NOMO-1 treated with dmso at 0.1 percent for 144 hours (cell line): ENCODE measurements around the gene COL20A1.

Experiments used
- DNase-seq: peaks from one replicate; lab custom pipeline; 2025; ENCODE audit not compliant: unreplicated experiment; lab: John Stamatoyannopoulos, UW

Gene COL20A1

GRCh38 chr20:63359164-63359934 lies 66.4 kb downstream of the COL20A1 start:
- no peak for DNase-seq

DNA sequence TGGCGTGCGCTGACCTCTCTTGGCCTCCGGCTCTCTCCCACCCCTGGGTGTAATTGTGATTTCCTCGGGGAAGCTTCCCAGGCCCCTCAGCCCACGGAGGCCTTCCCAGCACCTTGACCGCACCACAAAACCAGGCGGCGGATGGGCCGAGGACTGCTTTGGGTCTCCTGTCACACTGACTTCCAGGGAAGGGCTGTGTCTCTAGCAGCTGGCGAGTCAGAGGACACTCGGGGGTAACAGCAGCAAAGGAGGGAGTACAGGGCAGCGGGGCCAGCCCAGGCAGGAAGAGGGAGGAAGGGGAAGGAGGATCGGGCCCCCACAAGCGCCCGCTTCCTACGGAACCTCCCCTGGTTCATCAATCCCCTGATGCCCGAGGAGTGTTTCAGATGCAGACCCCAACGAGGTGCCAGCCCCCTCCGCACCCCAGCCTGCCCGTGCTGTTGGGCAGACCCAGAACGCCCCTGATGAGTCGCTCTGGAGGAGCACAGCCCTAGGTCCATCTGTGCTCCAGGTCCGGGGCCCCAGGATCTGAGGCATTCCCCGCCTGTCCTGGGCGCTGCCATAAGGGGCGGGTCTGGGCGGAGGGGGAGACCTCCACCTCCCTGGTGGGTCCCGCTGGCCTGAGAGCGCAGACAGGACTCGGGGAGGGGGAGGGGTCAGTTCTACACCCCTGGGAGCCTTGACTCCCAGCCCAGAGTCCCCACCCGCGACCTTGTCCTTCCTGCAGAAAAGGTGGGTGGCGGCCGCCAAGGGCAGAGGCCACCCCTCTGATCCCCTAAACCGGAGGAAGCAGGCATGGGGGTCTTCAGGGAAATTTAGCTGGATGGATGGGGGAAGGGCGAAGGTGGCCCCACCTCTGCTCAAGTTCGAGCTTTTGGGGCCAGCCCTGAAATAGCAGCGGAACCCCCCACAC lies 67.2 kb downstream of the COL20A1 start:
- DNase-seq, result no peak

DNA sequence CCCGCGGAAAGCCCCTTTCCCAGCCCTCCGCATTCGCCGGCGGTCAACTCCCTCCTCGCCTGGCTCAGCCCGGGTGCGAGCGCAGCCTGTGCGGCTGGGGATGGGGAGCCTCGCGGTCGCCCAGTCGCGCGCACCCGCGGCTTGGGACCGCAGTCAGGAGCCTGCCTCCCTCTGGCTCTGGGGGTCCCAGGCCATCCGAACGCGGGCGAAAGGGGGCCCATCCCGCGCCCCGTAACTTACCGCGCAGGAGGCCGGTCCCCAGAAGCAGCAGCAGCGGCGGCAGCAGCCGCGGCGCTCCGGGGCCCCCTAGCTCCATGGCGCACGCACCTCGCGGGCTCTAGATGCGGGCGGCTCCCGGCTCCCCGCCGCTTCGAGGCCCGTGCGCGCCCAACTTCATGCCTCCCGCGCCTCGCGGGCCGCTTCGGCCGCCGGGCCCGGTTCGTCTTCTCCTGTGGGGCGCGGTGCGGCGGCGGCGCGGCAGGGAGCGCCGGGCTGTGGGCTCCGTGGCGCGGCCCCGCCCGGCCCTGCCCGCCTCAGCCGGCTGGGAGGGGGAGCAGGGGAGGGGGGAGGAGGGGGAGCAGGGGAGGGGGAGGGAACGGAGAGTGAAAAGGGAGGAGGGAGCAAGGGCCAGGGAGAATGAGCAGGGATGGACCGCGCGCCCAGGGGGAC lies 68.0 kb downstream of the COL20A1 start, which contains the start of gene CHRNA4:
Gene CHRNA4, minus strand, starts transcription at position 500 of the 669 bp plus-strand sequence. Its CDS starts 184 bp downstream, at position 316.
- no peak for DNase-seq

GRCh38 chr20:63361519-63362435 lies 68.8 kb downstream of the COL20A1 start:
- DNase-seq, result no peak

DNA sequence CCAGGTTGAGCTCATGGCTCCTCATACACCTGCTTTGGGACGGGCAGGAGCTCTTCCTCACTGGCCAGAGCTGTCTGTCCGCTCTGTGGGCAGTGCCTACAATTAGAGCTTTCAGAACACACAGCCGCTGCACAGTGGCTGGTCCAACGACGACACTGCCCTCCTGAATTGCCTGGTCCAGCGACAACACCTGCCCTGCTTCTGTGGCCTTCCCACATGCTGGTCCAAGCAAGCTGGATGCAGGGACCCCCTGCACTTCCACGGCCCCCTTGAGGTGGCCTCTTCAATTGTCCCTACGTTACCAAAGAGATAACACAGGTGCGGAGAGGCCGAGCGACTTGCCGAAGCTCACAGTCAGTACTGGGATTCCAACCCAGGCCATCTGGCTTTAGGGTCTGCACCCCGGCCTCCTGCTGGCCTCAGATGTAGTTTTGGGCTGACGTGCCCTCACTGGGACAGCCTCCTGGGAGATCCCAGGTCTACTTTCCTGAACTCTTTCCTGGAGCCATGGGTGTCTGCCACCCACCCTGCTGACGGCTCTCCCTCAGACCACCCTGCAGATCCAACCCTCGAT lies 69.5 kb downstream of the COL20A1 start:
- DNase-seq, result no peak

GRCh38 chr20:63363013-63363957 lies 70.3 kb downstream of the COL20A1 start:
- DNase-seq, result no peak

DNA sequence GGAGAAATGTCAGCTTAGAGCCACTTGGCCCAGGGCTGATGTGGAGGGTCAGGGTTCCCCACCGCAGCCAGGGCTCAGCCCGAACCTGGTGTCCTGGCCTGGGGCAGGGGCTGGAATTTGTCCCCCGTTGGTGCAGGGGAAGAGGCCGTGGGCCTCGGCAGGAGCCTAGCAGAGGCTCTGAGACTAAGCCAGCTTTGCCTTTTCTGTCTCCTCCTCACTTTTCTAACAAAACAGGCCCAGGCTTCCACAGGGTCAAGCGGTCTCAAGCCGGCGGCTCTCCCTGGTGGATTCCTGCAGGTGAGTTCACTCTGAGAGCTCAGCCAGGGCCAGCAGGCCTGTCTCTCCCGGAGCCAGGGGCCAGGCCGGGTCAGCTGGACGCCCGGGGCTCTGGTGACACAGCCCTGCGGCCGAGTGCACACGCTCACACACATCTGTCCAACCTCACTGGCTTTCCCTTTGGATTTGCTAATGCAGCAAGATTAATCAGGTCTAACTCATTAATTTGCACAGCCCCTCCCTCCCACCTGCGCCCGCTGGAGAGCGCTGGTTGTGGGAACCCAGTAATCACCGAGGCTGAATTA lies 71.1 kb downstream of the COL20A1 start:
- no peak for DNase-seq

- DNase-seq, result no peak
Observed at GRCh38 chr20:63364801-63365585, 72.0 kb downstream of the COL20A1 start.

DNA sequence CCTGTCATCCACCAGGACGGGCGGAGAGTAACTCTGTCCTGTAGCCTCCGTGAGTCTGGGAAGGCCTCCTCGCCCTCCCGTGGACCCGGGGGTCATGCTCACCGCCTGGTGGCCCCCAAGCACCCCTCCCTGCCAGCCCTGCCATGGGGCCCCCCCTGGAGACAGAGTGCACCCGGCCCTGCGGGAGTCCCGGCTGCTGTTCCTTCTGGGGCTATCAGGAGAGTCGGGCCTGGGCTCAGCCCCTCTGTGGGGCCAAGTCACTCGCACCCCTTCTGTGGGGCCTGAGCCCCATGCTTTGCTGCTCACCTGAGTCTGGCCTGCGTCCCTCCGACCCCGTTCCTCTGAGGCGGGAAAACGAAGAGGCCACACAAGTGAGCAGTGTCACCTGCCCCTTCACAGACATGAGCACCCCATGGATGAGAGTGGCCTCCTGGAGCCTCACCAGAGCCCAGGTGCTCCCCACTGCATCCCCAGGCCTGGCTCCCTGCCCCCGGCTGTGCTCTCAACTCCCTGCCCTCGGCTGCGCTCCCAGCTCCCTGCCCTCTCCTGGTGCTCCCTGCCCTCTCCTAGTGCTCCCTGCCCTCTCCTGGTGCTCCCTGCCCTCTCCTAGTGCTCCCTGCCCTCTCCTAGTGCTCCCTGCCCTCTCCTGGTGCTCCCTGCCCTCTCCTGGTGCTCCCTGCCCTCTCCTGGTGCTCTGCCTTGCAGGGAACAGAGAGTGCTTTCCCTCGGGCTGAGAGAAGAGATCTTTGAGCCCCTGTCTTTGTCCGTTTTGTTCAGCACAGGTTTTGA lies 72.8 kb downstream of the COL20A1 start:
- no peak for DNase-seq

GRCh38 chr20:63366390-63367365 lies 73.7 kb downstream of the COL20A1 start:
- DNase-seq, result no peak

GRCh38 chr20:63367446-63368055 lies 74.6 kb downstream of the COL20A1 start:
- no peak for DNase-seq

GRCh38 chr20:63368151-63368550 lies 75.2 kb downstream of the COL20A1 start:
- DNase-seq, result no peak

- DNase-seq, result no peak
Observed at GRCh38 chr20:63369024-63369530, 76.1 kb downstream of the COL20A1 start.

DNA sequence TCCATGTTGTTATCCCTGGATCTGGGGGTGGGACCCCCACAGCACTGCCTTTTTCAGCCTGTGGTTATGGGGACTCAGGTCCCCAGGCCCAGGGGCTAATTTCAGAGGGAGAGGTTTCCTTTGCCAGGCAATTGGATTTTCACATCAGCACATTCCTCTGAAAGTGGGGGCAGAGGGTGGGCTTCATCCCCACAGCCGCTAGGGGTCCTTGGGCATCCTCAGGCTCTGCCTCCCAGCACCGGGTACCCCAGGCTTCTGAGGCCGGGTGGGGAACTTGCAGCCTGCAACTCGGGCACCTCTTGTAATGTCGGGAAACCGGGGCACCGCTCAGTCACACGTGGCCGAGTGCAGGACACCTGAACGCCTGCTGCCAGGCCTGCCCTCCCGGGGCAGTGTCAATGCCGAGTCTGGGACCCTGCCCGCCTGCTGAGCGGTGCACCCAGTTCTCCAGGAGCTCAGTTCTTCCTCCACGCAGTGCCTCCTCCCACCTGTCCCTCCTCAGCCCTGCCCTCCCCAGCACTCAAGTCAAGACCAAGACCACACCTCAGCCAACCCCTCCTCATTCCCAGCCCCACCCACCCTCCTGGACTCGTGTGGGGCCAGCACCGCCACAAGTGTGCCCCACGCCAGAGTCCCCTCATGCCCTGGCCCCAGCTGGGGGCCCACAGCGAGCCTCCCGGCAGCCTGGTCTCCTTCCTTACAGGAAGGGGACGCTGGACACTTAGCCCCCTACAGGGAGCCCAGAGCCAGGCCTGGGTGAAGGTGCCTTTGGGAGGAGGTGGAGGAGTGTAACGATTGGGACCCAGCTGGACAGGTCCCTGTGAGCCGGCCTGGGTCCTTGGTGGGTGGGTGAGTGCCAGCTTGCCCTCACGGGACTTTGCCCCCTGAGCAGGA lies 77.0 kb downstream of the COL20A1 start:
- no peak for DNase-seq
